ENCODE results near the gene FSHR.

FSHR gene

DNA sequence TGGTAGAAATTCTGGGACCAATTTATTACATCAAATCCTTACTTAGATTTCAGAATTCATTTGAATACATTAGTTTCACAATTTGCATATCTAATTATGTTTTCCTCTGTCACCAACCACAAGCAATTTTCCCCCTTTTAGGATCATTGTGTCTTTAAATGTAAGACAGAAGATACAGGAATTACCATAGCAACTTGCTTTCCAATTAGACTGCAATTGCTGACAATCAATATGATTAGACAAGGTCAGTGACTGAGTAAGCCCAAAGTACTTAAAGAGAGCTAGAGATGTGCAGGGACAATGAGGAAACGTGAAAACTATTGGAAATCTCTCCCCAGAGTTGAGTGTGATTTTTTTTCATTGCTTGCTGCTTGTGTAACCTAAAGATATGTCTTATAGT, 121.4 kb downstream of the FSHR start:
- DNase-seq (ENCODE audit: low spot score): no peak

DNA sequence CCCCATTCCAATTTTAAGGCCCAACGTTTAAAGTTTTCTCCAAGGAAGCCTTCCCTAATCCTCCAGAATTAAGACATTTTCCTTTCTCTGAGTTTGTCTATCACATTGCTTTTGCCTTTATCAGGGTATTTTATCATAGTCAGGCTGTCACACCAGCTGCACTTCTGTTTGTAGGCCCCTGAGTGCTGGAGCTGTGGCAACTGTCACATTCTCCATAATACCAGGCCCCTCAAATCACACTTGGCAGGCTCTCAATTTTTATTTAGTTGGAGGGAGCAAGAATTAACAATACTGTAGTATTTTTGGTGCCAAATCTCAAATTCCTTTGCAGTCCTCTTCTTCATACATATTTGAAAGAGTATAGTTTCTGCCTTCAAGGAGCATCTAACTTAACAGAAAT, 122.2 kb downstream of the FSHR start:
- no peak for DNase-seq (ENCODE audit: low spot score)

DNA sequence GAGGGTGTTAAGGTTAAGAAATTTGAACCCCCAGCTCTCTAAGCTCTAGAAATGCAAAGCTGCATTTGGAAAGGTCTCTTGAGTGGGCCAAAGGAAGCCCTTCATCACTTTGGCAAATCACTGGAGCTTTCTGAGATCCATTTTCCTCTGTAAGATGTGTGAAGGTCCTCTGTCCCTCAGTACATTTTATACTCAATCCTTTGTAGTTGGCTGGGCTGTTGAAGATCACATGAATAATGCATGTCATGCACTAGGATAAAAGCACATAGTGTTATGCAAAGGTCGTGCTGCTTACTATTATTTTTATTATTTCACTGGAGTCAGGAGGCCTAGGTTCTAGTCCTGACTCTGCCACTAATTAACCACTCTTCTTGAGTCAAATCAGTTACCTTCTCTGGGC, 124.9 kb downstream of the FSHR start:
- DNase-seq (ENCODE audit: low spot score): no peak

DNA sequence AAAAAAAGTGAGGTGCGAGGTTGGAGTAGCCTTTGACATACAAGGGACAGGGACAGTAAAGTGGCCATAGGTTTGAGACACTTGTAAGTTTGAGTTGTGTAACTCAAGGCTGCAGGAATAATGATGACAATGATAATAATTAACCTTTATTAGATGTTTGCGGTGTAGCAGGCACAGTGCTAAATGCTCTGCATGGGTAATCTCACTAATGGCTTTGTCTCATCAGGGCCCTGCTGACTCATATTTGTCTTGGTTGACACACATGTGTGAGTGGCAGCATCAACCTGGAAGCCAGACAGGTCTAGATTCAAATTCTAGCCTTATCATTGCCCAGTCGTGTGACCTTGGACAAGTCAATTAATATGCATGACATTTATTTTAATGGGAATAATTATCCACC, 126.2 kb downstream of the FSHR start:
- DNase-seq (ENCODE audit: low spot score): no peak

DNA sequence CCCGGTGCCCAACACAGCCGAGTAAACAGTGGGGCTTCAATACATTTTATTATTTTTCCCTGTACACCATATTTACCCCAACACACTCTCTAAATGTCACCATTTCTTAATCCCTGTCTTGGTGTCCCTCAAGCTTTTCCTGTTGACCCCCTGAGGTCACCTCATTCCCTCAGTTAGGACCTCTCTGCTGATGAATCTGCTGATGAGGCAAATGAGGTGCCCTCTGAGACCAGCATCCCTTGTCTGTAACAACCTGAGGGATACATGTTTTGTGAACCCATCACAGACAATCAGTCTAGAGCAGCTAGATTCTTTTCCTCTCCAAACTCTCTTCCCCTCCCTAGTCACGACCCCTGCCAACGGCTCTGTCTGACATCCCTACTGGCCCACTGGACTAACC, 127.6 kb downstream of the FSHR start:
- no peak for DNase-seq (ENCODE audit: low spot score)

DNA sequence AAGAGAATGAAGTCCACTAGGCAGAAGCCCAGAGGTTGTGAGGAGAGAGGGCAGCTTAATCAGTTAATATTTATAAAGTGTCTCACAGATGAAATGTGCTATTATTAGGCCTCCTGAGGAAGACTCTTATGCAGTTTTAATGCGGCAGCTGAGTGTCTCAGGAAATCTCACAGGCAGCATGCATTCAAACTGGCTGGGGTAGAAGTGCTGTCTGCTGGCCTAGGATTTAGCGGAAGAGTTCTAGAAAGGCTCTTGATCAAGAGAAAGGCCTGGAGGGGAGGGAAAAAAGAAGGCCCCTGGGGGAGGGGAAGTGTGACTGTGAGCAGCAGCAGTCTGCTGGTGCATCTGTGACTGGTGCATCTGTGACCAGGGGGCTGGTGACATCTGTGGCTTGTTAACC, 133.0 kb downstream of the FSHR start:
- no peak for DNase-seq (ENCODE audit: low spot score)

DNA sequence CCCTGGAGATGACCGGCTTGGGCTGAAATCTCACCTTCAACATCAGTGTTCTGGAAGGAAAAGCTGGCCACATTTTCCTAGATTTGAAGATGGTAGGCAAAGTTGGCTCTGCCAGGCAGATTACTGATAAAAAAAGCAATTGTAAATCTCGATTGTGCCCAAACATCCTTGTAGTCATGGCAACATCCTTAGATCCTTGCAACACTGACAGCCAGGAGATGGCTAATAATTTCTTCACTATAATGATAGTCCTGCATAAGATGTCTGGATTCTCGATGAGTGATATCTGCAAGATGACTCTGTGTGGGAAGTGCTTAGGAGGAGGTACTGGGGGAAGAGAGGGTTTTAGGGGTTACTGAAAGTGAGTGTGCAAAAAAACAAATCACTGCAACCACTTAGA, 149.1 kb downstream of the FSHR start:
- no peak for DNase-seq (ENCODE audit: low spot score)

DNA sequence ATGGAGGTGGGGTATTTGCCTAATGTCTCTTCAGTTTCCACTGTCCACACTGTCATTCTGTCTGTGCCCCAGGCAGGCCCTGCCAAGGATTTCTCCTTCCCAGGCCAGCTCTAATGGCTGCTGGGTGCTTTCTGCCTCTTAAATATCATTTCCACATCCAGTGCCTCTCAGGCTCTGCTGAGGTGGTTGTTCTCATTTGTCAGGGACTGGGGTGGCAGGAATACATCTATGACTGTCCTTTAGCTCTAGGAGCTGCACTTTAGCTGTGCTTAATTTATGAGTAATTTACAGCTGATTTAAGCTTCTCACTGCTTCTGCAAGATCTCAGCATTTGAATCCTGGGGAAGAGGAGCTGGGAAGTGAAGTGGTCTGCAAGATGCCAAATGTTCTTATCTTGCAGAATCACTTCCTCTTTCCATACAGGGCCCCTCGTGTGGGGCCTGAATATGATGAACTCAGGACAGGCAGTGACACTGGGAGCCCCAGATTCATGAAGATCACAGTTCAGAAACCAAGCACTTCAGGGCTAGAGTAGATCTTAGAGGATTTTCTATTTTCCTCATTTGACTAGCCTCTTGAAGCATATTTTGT, 150.2 kb downstream of the FSHR start:
- DNase-seq (ENCODE audit: low spot score): peak; percentile 6

DNA sequence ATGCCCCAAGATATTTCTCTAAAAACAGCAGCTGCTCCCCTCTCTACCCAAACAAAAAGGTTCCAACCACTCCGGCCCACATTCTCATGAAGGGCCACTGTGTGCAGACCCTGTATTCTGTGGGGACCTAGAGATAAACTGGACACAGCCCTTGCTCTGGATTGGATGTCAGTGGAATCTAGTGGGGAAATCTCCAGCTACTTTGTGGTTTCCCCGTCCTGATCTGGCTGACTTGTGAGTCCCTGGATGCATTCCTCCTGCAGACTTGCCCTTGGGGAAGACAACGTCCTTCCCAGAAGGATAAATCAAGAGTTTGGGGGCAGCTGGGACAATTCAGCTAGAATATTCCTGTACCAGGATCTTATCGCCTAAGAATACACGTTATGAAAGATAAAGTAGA, 151.1 kb downstream of the FSHR start:
- no peak for DNase-seq (ENCODE audit: low spot score)

DNA sequence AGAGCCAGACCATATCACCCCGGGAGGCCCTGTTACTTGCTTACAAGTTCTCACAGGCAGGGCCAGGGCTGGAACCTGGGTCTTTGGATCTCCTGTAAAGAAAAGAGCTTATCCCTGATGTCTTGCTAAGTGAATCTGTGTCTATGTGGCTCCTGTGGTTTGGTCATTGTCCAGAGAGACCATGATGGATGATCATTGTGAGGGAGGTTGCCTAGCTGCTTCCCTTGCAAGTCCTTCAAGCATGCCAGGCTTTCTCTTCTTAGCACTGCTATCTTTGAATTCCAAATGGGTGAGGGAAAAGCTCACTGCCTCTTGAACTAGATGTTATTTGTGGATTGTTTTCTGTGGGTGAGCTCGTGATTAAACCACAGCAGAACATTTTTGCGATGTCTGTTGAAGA, 151.6 kb downstream of the FSHR start:
- DNase-seq (ENCODE audit: low spot score): no peak

DNA sequence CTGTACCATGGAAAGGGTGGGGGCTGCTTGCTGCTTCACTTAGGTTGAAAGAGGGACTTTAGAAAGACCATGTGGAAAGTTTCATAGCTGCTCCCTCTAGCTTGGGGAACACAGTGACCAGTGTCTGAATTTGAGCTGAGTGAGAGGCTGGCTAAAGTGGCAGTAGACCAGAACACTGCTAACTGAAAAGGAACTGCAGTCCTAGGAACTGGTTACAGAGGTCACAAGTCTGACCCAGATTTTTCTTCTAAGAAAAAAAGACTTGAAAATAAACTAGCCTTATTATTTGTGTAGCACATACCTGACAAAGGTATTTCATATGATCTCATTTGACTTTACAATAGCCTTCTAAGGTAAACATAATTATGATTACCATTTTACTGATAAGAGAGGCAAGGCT, 153.6 kb downstream of the FSHR start:
- no peak for DNase-seq (ENCODE audit: low spot score)

DNA sequence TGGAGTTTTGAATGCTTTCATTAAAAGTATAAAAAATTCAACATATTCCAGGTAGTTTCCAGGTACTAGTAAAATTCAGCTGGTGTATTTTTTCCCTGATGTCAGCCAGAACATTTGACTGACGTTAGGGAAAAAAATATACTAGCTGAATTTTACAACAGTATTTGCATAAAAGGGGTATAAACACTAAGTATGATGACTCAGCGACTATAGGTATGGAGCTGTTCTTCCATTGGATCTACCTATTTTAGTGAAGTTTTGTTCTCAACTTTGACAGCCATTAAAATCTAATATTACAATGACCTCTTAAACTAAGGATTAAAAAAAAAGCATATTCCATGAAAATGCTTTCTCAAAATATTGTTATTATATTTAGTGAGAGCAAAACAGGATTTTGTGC, 155.9 kb downstream of the FSHR start:
- DNase-seq (ENCODE audit: low spot score): no peak

DNA sequence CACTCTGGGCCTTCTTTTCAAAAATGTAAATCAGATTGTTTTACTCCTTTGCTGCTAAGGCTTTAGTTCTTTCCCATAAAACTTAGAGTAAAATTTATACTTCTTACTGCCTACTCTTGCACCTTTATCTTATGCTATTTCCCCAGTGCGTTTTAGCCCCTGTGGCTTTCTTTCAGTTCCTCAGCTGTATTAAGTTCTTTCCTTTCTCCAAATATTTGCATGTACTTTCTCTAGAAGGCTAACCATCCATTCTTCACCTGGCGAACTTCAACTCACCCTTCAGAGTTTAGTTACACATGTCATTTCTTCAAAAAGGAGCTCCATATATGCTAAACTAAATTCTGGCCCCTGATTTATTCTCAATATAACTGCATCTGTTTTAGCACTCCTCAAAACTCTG, 160.7 kb downstream of the FSHR start:
- DNase-seq (ENCODE audit: low spot score): no peak

DNA sequence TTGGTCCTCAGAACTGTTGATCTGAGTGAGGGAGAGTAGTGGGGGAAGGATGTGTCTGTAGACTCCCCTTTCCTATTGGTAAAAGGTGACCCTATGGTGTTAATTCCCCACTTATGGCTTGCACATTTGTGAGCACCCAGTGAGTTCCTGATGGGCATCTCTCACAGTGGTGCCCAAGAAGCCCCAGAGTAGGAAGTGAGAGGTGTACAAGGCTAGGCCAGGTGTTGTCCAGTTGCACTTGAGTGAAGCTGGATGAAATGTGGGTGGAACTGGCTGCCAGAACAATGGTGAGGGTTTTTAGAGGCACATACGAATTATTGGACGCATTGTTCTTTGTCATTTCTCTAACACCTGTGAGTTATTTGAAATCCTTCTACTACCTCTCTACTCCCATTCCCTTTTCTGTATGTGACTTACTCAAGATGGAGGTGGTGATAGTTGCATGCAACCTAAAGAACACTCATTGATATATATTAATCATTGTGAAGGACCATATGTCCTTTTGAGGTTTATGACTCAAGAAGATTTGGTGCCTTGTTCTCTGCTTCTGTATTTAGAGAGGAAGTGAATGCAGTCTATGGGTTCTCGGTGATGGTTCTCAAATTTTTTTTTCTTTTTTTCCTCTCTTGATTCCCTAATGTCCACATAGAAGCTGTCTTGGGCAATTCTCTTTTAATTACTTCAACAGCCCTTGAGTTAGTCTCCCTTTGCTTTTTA, 162.7 kb downstream of the FSHR start:
- no peak for DNase-seq (ENCODE audit: low spot score)

DNA sequence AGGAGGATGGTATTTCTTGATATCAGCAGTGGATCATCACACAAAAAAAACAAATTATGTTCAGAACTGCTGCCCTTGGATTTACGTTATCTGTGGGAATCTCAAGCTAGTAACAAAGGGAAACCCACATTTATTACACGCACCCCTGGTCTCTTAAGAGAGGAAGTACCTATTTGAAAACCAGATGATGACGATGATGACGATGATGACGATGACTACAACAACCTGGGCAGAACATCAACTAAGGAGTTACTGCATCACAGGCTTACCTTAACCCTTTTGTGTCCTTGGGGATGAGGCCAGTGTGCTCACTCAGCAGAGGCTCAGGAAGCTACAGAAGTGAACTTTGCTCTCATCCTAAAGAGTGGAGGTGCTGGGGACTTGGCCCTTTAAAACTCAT, 169.4 kb downstream of the FSHR start:
- DNase-seq (ENCODE audit: low spot score): no peak

DNA sequence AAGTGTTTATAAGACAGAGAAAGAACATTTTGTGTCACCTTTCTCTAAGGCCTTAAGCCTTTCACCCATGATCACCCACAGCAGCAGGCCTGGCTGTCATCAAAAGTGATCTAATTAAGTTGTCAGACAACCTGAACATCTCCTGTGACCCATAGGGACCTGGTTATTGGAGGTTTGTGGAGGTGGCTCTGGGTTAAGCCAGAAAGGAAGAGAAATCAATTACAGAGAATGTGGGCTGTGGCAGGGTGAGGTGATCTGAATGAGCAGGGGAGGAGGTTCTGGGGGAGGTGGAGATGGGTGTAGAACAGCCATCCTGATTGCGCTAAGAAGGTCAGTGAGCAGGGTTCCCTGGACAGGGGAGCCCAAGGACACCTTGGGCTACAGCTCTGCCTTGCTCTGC, 170.8 kb downstream of the FSHR start:
- no peak for DNase-seq (ENCODE audit: low spot score)

DNA sequence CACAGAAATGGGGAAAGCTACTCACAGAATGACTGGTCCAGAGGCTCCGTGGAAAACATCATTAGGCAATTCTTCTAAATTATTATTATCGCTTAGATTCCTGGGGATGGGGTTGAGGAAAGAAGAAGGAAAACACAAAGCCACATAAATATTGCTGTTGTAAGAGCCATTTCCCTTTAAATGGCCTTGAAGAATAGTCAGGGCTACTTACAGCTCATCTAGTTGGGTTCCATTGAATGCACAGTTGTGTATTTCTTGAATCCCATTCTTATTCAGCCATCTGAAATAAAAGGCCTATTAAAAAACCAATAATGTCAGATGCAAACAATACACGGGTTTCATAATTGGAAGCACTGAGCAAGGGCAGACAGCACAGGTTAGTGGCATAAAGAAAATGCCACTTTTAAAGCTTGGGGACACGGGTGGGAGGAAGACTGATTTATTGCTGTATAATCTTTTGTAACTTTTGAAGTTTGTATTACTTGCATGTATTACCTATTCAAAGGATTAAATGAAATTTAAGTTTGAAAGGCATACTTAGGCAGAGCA, 171.4 kb downstream of the FSHR start:
- no peak for DNase-seq (ENCODE audit: low spot score)

DNA sequence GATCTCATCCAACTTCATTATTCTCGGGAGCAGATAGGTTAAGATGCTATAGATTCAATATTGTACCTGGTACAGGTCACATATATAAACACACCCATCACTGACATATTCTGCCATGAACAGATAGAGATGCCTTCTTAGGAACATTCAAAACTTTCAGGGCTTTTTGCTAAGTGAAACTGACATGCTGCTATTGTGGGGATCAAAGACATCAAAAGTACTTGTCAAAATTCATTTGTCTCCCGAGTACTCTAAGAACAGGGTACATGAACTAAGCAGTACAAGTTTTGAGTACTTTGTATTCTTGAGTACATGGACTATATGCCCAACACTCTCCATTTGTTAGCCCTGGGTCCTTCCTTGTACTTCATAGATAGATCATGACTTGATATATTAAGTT, 173.5 kb downstream of the FSHR start:
- no peak for DNase-seq (ENCODE audit: low spot score)

DNA sequence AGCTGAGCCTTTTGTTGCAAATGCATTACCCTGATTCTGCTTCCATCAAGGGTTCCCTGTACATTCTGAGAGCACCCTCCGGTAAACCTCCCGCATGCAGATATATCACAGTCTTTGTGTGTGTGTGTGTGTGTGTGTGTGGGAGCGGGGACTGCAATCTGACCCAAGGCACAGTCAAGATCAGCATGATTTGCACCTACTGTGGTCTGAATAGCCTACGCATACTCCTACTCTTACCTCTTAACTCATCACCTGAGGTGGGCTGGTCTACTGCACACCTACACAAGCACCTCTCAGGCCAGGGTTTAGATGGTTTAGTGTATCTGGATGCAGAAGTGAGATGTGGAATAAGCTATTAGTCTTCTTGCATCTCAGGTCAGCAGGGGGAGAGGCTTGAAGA, 174.6 kb downstream of the FSHR start:
- DNase-seq (ENCODE audit: low spot score): no peak

DNA sequence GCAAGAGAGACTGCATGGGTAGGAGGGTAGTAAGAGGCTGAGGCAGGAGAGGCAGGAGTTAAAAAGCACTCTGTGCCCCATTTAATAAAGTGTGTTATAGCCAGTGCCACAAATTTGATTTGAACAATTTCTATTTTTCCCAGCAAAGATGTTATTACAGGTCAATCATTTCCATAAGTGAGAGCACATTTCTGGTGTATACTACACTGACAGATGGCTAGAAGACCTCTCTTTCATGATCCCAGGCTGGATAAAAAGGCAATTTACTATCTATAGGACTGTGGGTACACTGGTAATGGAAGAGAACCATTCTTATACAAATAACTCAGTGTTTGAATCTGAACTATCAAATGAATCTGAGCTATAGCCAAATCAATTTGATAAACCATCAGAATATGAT, 176.2 kb downstream of the FSHR start:
- DNase-seq (ENCODE audit: low spot score): no peak

DNA sequence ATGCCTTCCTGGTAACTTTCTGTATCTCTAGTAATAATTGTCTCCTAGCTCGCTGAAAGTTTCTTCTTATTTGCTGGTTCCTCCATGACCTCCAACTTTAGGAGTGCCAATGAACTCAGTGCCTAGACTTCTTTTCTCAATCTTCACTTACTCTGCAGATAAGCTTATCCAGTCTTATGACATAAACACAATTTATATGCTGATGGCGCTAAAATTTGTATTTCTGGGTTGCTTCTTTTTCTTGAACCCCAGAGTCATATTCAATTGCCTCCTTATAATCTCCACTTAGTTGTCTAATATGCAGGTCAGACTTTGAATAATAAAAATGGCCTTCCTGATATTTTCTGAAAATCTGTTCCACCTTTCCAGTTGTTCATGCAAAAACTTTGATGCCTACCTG, 182.5 kb downstream of the FSHR start:
- no peak for DNase-seq (ENCODE audit: low spot score)

DNA sequence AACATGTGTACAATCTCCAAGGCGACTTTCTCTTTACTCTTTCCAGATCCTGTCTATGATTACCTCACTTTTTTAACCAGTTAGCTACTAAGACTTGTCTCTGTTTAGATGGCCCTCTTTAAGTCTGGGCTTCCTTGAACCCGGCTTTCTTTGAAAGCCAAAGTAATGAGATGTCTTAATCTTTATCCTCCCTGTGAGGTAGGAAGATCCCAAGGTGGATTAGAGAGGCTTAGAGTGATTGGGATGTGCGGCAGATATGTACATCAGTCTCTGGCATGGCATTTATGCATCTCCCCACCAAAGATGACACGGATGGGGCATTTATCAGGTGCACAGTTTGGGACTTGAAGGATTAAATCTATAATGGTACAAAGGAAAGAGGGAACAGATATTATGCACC, 186.3 kb downstream of the FSHR start:
- DNase-seq (ENCODE audit: low spot score): no peak

DNA sequence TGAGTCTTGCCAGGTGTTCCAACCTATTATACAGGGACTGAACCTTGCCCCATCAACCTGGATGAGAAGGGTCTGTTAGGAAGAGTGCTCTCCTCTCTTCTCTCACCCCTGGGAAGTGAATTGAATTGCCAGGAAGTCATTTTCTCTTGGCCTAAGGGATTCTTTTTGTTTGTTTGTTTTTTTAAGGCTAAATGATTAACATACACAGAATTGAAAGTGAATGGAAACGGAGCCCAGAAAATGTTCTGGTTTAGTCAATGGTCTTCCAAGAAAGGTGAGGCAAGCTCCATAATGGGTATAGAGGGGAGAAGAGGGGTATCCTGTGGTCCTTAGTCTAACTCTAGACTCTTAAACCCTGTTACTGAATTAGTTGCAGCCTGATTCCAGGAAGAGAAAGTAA, 189.1 kb downstream of the FSHR start:
- DNase-seq (ENCODE audit: low spot score): no peak

DNA sequence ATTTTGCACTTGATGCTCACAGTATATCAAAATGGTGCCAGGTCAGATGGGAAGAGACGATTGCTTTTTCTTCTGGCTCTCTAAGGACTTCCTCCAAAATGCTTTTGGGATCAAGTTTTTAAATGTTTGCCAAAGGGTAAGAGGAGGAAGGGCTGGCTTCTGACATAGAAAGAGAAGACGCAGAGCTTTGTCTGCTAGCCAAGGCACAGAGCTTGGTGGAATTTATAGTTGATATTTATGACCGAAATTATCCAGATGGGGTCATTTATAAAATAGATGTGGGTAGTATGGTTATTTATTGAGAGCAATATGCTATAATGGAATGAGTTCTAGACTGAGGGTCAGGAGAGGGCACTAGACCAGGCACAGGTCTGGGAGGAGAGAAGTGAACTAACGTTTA, 193.3 kb downstream of the FSHR start:
- no peak for DNase-seq (ENCODE audit: low spot score)
